GM12875 (cell line): Measurements from ENCODE around the gene MCAM.

Experiments used
- H3K4me3 ChIP-seq: one replicate; pipeline ENCODE4 v1.5.1; 2011; ENCODE audit warnings: low read depth, low read length, control low read depth
- TF ChIP-seq, protein P1 (sequence below): IDR thresholded peaks from 2 replicates; pipeline ENCODE4 v1.5.1; 2011; ENCODE audit warnings: low read depth, mild to moderate bottlenecking, control low read depth, inconsistent platforms, low read length, moderate library complexity, borderline replicate concordance; ENCODE audit not compliant: insufficient read depth

Gene MCAM

DNA sequence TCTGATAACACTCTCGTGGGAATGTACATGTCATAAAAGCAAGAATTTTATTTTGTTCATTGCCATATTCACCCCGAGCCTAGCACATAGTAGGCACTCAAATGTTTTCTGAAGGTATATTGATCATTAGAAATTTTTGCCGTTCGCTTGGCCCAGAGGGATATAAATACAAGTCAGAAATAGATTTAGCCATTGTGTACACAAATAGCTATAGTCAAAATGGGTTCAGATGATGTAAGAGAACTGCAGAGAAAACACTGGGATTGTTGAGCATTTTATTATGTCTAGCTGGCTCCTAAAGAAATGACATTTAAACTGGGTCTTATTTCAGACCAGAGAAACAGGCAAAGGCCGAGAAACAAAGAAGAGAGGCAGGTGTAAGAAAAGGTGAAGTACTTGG, 49.3 kb downstream of the MCAM start:
- TF ChIP-seq, protein P1, sequence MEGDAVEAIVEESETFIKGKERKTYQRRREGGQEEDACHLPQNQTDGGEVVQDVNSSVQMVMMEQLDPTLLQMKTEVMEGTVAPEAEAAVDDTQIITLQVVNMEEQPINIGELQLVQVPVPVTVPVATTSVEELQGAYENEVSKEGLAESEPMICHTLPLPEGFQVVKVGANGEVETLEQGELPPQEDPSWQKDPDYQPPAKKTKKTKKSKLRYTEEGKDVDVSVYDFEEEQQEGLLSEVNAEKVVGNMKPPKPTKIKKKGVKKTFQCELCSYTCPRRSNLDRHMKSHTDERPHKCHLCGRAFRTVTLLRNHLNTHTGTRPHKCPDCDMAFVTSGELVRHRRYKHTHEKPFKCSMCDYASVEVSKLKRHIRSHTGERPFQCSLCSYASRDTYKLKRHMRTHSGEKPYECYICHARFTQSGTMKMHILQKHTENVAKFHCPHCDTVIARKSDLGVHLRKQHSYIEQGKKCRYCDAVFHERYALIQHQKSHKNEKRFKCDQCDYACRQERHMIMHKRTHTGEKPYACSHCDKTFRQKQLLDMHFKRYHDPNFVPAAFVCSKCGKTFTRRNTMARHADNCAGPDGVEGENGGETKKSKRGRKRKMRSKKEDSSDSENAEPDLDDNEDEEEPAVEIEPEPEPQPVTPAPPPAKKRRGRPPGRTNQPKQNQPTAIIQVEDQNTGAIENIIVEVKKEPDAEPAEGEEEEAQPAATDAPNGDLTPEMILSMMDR = no peak

DNA sequence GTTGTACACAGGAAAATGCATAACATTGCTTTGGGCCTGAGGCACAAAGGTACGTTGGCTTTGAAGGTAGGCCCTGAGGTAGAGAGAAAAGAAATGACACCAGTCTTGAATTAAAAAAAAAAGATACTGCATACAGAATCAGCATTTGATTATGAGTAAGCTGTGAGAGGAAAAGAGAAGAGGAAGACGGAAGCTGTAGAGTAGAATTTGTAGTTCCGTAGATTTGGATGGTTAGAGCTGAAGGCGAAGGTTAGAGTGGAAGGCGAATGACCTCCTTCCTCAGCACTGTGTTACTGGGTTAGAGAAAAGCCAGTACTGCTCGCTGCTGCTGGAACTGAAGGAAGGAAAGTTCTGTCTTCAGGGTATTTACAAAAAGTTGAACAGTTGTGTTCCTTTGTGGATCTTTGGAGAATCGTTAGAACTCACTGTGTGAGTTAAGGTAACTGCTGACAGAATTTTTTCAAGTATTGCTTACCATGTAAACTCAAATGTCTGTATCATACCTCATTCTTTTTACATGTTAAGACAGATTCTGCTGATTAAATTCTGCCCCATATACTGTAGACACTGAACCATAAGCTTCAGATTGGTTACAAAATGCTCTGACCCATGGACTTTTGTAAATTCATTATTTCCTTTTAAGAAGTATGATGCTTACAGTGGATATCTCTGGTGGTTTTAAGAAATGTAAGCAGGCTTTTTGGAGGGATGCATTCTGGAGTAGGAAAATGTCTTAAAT, 50.2 kb downstream of the MCAM start:
- TF ChIP-seq, protein P1 = no peak
- H3K4me3 ChIP-seq = no peak overlapping the region

More for the DNA sequence above, 49.3 kb downstream of the MCAM start:
- H3K4me3 ChIP-seq = no peak overlapping the region

DNA sequence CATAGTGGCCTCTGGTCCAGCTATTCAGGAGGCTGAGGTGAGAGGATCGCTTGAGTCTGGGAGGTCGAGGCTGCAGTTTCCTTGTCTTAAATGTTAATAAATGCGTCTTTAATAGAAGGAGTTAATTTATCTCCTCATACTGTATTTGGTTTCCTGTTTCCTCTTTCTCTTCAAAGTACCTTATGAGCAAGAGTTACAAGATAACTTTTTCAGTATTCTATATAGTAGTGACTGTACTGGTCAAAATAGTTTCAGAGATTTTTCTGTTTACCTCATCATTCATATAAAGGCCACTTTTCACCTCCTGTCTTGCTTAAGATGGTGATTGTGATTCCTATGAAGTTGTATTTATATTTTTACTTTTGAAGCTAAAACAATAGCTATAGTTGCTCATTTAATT, 50.9 kb downstream of the MCAM start:
- no peak overlapping the region for H3K4me3 ChIP-seq
- TF ChIP-seq, protein P1 = no peak

DNA sequence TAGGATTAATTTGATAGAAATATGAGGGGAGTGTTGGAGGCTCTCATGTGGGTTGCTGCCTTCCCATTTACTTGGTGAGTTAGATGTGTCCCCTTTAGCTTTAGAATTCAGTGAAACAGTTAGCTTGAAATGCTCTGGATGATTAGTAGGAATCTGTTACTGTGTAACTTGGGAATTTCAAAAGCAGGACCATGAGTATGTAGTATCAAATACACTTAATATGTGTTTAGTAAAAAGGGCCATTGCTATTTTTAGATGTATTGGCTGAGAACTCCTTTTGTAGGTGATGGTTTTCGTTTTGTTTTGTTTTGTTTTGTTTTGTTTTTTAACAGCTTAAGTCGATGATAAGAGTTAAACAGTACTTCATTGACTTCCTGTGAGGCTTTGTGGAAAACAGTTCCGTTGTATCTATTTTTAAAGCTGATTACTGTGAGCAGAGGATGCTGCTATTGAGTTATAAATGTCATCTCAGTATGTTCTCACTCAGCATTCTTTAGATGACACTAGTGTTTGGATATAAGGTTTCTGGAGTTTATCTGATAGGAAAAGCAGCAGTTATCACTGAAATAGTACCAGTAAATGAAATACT, 53.5 kb downstream of the MCAM start:
- H3K4me3 ChIP-seq = no peak overlapping the region
- TF ChIP-seq, protein P1 = no peak

DNA sequence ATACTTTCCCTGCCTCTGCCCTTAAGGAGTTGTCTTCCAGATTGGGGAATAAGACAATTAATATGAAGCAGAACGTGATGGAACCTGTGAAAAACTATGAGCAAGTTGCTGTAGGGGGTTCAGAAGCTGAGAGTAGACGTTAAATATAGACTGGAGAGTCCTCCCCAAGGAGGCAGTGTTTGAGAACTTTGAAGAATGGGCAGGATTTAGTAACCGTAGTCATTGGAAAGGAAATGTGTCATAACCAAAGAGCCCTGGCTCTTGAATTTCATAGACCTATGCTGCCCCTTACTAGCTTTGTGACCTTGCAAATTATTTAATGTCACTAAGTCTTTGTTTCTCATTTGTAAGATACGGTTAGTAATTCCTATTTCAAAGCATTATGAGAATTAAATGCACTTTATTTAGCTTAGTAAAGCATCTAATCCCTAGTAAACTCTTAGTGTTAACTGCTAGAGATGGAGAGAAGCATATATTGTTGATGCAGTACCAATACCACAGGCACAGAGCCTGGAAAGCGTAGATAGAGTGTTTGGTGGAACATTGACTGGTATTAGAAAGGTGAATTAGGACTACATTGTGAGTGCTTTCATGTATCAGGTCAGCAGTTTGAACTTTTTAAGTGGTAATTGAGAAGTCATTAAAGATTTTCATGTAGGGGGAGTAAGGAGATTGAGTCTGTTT, 54.1 kb downstream of the MCAM start:
- TF ChIP-seq, protein P1 = no peak

DNA sequence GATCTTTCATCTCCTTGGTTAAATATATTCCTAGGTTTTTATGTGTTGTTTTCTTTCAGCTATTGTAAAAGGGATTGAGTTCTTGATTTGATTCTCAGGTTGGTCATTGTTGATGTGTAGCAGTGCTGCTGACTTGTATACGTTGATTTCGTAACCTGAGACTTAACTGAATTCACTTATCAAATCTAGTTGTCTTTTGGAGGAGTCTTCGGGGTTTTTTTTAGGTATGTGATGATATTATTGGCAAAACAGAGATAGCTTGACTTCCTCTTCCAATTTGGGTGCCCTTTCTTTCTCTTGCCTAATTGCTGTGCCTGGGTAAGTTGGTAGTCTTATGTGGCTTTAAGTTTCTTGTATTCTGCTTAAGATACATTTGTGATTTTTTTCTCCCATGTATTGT, 57.9 kb downstream of the MCAM start:
- TF ChIP-seq, protein P1 = no peak
- H3K4me3 ChIP-seq = no peak overlapping the region

More for the DNA sequence above, 54.1 kb downstream of the MCAM start:
- no peak overlapping the region for H3K4me3 ChIP-seq
